CD4-positive, alpha-beta T cell treated with Interleukin-6 for 4 hours (primary cell): ENCODE results near the gene VPS8.

Experiments
- DNase-seq: peaks from one replicate; pipeline ENCODE4 v3.0.0-alpha.2; 2020; ENCODE audit warnings: mixed read lengths

Gene VPS8, protein sequence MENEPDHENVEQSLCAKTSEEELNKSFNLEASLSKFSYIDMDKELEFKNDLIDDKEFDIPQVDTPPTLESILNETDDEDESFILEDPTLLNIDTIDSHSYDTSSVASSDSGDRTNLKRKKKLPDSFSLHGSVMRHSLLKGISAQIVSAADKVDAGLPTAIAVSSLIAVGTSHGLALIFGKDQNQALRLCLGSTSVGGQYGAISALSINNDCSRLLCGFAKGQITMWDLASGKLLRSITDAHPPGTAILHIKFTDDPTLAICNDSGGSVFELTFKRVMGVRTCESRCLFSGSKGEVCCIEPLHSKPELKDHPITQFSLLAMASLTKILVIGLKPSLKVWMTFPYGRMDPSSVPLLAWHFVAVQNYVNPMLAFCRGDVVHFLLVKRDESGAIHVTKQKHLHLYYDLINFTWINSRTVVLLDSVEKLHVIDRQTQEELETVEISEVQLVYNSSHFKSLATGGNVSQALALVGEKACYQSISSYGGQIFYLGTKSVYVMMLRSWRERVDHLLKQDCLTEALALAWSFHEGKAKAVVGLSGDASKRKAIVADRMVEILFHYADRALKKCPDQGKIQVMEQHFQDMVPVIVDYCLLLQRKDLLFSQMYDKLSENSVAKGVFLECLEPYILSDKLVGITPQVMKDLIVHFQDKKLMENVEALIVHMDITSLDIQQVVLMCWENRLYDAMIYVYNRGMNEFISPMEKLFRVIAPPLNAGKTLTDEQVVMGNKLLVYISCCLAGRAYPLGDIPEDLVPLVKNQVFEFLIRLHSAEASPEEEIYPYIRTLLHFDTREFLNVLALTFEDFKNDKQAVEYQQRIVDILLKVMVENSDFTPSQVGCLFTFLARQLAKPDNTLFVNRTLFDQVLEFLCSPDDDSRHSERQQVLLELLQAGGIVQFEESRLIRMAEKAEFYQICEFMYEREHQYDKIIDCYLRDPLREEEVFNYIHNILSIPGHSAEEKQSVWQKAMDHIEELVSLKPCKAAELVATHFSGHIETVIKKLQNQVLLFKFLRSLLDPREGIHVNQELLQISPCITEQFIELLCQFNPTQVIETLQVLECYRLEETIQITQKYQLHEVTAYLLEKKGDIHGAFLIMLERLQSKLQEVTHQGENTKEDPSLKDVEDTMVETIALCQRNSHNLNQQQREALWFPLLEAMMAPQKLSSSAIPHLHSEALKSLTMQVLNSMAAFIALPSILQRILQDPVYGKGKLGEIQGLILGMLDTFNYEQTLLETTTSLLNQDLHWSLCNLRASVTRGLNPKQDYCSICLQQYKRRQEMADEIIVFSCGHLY (N-terminal part only)

DNA sequence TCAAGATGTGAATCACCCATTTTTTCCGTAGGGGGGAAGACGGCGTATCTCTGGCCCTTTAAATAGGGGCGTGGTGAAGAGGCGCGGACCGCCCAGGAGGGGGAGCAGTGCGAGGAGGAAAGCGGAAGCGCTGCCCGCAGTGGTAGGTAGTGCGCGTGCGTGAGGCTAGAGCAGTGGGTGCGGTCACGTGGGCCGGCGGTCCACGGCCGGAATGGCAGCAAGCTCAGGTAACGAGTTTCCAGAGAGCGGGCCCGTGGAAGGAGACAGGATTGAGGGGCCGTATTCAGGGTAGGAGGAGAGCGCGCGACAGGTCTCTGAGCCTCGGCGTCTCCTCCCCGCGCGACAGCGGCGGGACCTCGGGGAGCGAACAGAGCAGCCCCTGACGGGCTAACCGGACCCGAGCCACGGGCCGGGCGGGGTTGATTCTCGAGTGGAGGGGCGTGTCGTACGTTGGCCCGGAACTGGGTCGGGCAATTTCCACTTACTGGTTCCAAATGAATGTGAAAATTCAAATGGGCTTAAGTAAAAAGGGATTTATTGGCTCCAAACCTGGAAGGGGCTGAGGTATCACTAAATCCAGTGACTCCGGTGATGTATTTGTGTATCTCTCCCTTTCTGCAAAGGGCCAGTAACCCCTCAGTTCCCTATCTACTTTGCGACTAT lies at the start of gene VPS8:
Gene VPS8 (plus strand): TSS at position 168 of the 663 bp plus-strand sequence. CDS start 12,467 bp downstream, outside the sequence.
- DNase-seq: peak; percentile 98

DNA sequence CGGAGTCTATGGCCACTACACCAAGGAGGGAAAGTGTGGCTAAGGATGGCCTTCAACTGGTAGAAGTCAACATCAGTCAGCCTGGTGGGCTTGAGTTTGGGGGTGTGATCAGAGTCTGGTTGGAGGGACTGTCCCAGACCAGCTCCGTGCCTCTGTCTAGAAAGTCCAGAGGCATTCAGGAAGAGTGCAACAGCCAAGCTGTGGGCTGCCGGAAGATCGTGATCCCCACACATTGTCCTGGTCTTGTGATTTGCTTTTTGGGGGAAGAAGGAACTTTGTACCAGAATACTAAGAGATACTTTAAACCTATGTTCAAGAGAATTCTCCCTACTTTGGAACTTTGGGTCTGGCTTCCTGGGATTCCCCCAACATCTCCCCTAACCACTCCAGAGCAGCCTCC lies 47.8 kb upstream of the VPS8 start:
- no peak for DNase-seq

DNA sequence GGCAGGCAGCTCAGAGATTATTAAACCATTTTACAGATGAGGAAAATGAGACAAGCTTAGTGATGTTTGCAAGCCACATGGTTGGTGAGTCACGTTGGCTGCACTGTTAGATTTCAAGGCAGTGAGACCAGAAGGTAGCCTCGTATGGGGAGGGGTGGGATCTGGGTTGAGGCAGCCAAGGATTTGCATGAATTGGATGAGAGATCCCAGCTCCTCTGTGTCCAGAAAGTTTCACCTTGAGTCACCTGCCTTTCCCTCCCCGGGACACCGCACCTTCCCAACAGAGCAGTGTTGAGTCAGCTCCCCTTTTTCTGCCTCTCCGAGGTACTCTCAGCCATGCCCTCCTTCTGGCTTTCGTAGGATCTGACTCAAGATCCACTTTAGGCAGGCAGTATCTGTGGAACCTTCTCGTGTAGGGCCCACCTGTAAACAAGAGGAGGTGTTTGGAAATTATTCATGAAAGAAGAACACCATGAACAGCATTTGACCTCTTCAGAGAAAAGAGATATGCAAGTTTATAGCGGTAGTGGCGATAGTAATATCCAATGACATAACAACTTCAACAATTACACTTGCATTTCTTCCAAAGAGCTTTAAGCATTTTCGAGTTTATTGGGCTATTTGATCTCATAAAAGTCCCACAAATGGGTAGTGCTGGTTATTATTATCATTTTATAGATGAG lies 46.8 kb upstream of the VPS8 start:
- DNase-seq: no peak

DNA sequence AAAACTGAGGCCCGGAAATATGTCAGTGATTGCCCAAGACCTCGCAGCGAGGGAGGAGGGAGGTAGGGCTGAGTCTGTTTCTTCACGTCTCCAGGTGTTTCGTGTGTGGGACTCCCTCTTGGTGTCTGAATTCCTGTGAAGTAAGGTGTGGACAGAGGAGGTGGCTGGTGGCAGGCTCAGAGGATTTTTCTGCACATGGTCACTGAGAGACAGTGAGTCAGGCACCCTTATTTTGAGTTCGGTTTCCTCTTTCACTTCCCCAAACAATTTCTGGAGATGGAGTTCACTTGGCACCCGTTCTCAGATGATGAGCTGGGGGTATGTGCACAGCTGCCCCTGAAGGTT lies 46.3 kb upstream of the VPS8 start:
- DNase-seq: no peak

DNA sequence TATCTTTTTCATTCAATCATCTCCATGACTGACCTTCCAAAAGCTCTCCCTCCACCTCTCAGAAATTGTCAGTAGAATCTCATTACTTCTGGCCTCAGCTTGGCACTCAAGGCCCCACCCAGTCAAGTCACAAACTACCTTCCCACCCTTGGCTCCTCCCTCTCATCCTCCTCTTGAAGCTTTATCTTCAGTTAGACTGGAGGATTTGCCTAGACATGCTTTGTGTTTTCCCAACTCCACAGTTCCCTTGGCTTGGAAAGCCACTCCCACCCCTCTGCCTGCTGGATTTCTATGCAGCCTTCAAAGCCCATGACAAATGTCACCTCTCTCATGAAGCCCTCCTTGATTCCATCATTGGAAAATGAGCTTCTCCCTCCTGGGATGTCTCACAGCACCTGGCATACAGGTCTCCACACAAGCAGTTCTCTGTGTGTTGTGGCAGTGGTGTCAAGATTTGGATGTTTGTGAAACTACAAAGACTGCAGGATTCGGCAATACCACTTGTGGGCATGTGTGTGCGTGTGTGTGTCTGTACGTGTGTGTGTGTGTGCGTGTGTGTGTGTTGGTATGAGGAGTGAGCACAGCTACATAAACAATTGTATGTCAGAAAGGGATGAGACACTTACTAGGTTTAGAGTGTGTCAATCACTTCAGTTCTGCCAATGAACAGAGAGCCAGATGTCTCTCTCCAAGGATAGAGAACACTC lies 45.3 kb upstream of the VPS8 start:
- DNase-seq: no peak

DNA sequence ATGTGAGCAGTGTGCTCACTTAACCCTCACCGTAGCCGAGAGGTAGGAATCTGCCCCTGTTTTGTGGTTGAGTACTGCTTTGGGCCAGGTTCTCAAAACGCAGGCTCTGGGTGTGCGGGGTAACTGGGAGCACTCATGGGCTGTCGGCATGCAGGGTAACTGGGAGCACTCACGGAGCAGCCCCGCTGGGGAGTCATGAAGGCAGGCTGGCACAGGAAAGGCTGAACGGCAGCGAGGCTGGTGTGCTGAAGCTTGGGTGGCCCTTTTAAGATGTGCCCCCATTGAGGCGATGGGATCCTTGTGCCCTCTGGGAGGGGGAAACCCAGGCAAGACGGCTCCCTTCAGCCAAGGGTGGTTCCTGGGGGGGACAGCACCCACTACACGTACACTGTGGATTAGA lies 44.6 kb upstream of the VPS8 start:
- no peak for DNase-seq

DNA sequence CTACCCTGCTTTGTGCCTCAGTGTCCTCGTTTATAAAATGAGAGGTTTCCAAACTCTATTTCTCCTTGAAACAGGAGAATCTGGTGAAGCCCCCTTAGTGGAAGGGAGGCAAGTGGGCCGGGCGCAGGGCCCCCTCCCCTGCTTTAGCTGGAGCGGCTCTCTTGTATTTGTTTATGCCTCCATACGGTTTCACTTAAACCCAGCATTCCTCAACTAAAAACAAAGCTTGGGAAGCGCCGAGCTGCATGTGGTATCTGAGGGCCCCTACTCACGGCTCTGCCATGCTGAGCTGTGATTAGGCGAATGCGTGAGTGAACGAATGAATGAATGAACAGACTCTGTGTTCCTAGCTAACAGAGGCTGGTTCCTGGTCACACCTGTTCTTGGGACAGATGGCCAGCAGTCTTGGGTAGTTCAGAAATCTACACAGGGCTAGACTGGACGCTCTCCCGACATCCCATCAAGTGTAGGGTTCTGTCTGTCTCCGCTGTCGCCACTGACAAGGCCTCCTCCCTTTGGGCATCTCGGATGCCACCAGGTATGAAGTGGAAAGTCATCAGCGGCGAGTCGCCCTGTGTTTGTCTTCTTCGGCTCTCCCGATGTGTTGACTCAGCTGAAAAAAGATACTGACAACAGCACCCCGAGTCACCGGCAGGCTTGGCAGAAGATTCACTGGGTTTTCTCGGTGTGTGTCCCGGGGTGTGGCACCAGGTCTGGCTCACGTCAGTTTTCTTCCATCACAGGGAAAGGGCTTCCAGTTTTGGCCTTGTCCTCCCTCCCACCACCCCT lies 42.4 kb upstream of the VPS8 start:
- DNase-seq: no peak

DNA sequence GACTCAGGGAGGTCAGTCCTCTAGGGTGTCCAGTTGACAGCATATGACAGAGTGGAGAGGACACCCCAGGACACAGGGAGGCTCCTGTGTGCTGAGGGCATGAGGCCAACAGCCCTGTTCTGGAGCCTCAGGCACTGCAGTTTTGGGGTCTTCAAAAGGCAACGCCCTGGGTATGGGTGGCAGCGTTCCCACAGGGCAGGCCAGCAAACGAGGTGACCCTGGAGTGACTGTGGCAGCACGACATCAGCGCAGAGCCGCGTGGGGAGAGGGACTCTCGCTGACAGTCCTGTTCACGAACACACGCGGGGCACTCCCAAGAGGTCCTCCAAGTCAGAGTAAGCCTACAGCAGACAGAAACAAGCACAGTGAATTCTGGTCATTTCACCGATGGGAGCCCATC lies 41.4 kb upstream of the VPS8 start:
- no peak for DNase-seq

DNA sequence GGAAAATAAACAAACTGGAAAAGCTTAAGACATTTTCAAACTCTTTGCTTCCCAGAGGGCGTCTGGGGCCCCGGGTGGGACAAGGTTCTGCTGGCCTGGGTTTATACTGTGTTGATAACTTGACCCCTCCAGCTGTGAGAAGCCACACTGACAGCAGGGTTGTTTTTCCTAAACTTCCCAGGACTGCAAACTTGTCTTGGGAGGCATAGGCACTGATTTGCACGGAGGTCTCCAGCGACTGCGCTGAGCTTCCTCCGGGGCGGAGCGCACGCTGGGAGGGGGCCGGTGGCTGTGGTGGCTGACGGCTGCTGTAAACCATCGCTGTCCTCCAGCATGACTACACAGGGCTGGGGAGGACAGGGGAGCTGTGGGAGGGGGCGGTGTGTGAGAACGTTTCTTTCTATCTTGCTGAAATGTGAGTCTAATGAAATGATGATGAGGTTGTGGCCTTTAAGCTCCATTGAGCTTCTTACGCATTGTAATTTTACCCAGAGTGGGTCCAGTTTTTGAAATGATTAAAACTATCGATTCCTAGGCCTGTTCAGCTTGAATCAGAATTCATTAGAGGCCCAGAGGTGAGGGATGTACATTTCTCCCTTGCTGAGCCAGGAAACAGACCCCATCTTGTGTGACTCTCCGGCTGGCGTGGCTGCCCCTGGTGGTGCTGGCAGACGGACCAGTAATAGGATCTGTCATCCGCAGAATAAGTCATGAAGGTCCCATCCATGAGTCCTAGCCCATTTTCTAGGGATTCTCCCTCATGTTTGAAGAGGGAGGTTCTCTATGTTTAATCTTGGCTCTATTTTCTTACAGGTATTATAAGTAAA lies 40.5 kb upstream of the VPS8 start:
- no peak for DNase-seq

DNA sequence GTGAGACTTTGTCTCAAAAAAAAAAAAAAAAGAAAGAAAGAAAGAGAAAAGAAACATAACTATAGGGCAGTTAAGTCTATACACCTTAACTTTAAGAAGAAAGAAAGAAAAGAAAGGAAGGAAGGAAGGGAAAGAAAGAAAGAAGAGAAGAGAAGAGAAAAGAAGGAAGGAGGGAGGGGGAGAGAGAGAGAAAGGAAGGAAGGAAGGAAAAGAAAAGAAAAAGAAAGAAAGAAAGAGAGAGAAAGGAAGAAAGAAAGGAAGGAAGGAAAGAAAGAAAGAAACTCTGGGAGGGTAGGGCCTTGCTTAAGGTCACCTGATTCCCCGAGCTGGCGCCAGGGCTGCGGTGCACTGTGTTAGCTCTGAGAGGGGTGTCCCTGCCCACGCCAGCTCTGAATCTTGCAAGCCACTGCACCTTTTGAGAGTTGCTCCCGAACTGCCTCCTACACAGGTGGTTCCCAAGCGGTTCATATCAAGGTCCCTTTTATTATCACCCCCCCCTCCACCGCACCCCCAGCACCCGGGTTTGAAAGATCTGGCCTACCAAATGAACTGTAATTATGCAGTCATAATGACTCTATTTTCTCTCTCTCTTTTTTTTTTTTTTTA lies 39.2 kb upstream of the VPS8 start:
- no peak for DNase-seq

DNA sequence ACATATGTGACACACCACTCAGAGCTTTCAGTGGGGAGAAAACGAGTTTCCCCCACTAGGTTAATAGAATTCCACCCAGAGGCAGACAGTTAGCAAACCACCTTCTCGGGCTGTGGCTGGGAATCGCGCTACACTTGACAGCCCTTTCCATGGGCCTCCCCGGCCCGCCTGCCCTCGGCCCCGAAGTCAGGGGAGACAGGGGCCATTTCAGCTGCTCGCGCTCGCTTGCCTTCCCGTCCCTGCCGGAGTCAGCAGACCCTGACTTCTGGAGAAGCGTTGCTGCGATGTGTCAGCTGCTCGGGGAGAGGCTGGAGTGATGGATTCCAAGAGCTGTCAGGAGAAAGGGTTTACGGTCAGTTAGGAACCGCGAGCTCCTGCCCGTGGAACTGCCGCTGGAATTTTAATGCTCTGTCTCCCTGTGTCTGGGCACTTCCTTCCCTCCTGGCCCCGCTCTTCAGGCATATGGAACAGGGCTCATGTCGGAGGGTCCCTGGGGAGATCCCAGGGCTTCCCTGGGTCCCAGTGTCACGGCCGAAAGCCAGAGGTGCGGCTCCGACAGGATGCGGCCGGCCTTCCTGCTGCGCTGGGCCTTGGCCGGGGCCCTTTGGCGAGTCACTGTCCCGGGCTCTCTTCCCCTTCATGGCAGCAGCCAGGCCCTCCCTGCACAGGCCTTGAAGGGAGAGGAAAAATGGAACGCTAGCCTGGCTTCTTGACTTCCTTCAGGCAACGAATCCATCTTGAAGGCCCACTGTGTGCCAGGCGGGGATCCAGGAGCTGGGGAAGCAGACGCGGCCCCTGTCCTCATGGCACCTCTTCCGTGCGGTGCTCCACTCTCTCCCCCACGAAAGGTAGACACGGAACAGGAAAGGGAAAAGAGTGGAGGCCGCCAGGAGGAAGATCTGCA lies 38.4 kb upstream of the VPS8 start:
- DNase-seq: no peak

DNA sequence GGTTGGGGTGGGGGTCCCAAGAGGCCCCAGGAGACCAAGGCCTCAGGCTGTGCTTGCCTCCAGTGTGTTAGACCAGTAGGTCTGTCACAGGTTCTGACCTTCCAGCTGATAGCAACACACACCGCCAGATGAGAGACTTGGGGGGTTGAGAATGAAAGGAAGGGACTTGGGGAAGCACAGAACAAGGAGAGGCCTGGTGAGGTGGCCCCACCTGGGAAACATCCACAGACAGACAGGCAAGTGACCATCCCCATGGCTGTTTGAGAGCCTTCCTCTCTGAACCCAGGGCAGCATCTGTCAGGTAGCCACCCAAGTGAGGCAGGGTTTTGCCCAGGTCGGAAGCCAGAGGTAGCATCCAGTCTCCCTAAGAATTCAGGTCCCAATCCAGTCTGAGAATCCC lies 35.0 kb upstream of the VPS8 start:
- DNase-seq: no peak

DNA sequence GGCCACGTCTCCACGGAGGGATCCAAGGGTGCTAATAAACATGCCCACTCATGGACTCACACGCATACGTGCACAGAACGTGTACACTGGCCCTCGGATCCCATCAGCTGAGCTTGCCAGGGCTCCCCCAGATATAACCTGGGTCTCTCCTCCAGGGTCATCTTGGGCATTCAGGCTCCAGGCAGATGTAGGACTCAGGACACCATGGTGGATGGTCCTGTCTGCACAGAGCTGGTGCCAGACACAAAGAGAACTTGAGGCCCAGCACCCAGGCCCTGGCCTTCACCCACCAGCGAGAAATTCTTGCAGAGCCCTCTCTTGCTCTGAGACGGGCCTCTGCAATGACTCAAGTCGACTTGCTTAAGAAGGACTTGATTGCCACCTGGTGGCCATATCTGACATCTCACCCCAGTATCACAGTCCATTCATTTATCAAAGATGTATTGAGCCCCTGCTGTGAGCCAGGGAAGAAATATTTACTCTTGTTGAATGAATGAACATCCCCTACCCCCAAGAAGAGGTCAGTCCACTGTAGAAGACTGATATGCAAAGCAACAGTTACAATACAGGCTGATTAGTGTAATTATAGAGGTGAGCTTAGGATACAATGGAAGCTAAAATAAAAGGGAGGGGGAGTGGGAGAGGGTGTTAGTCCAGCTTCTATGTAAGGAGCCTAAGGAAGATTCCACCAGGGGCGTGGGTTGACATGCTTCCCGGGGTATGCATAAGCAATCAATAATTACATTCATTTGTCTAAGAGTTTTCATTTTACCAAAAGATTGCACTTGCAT lies 34.2 kb upstream of the VPS8 start:
- peak; percentile 85 for DNase-seq

DNA sequence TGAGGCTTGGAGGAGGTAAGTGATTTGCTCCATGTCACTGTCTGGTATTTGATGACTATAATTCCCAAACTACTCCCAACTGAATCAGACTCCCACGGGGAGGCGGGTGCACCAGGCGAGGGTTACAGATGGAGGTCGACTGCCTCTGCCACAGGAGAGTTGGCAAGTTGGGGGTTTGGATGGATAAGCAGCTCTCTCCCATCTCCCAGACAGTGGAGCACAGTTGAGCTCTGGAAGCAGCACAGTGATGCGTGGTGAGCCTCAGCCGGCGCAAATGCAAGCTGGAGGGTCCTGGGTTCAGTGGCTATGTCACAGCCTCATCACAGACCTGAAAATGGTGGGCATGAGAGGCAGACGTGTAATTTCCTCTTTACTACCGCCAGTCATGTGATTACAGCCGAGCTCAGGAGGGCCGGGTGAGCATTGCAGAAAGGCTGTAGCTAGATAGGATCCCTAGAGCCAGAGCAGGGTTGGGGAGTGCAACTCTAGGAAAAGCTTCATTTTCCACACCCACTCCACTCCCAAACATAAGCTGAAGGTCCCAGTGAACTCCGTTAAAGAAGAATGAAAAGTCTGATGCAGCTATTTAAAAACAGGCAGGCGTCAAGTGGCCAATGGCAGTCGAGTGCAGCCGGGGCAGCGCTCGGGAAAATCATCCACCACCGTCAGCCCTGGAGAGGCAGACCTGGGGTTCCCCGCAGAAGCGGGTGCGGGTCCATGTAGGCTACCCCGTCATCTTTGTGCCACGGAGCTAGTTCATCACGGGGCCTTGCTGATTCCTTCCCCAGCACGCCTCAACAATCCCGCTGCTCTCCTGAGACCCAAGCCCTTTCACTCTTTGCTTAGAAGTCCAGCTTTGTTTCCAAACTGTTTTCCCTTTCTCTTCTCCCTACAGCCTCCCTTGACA lies 33.3 kb upstream of the VPS8 start:
- no peak for DNase-seq

DNA sequence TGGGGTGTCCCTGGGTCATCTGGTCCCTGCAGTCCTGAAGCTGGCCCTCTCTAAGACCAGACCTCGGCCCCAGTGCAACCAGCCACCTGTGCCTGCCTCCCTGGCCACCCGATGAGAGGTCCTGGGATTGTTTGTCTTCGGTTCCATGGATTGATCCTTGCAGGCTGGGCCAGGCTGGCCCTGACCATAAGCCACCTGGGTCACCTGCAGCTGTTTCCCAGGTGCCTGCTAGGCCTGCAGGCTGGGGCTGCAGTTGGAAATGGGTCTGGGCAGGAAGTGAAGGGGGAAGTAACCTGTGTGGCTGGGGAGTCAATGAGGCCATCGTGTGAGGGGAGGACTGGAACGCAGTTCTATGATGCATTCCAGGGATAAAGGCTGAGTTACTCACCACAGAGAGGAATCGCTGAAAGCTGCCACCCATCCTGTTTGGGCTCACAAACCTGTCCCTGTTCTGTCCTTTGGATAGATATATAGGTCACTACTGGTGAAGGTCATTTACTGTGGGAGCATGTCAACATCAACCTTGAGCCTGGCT lies 30.9 kb upstream of the VPS8 start:
- no peak for DNase-seq

DNA sequence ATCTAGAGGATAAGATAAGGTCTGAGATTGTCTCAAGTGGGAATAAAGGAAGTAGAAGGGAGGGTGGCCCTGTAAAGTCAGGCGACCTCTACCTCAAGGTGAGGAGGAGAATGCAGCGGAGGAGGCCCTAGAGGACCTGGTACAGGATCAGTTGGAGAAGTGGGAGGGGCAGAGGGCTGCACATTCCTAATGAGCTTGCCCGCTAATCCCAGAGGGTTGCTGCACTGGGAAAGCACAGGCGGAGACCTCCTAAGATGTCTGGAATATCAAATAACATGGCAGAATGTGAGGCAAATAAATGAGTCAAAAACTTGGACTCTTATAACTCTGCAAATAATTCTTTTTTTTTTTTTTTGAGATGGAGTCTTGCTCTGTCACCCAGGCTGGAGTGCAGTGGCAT lies 30.2 kb upstream of the VPS8 start:
- no peak for DNase-seq
